H9 (cell line): Measurements from ENCODE around the gene APLN. TPM values are rescaled to one million over a fixed set of nuclear protein-coding genes. Genes with fewer than 3 reads are reported as not detected.

Experiments
- DNase-seq: peaks from one replicate; pipeline ENCODE4 v3.0.0-alpha.2; 2017
- H2AFZ ChIP-seq: one replicate; pipeline ENCODE4 v1.6.1; 2013; ENCODE audit warnings: mild to moderate bottlenecking, low read length, control low read depth, moderate library complexity
- H2AK5ac ChIP-seq: 2 replicates; pipeline ENCODE4 v1.6.1; 2013; ENCODE audit warnings: low read length, control low read depth, mixed read lengths; ENCODE audit not compliant: insufficient read length
- H2BK120ac ChIP-seq: one replicate; pipeline ENCODE4 v1.6.1; 2013; ENCODE audit warnings: low read depth, mild to moderate bottlenecking, low read length, control low read depth, inconsistent platforms; ENCODE audit not compliant: poor library complexity, severe bottlenecking
- H2BK12ac ChIP-seq: 2 replicates; pipeline ENCODE4 v1.6.1; 2013; ENCODE audit warnings: low read length, control low read depth, mixed read lengths, low read depth; ENCODE audit not compliant: insufficient read length
- H2BK15ac ChIP-seq: 2 replicates; pipeline ENCODE4 v1.6.1; 2013; ENCODE audit warnings: low read depth, low read length, control low read depth
- H2BK20ac ChIP-seq: one replicate; pipeline ENCODE4 v1.6.1; 2013; ENCODE audit warnings: low read depth, mild to moderate bottlenecking, low read length, control low read depth, inconsistent platforms; ENCODE audit not compliant: poor library complexity, severe bottlenecking
- H2BK5ac ChIP-seq: 2 replicates; pipeline ENCODE4 v1.6.1; 2013; ENCODE audit warnings: low read length, control low read depth, mixed read lengths; ENCODE audit not compliant: insufficient read length
- H3K14ac ChIP-seq: 2 replicates; pipeline ENCODE4 v1.6.1; 2013; ENCODE audit warnings: low read length, control low read depth; ENCODE audit not compliant: insufficient read depth
- H3K18ac ChIP-seq: 2 replicates; pipeline ENCODE4 v1.6.1; 2013; ENCODE audit warnings: low read depth, mild to moderate bottlenecking, mixed read lengths, low read length, control low read depth; ENCODE audit not compliant: insufficient read length
- H3K23ac ChIP-seq: 2 replicates; pipeline ENCODE4 v1.6.1; 2013; ENCODE audit warnings: low read length, control low read depth, mixed read lengths, low read depth; ENCODE audit not compliant: insufficient read length
- H3K23me2 ChIP-seq: 2 replicates; pipeline ENCODE4 v1.6.1; 2013; ENCODE audit warnings: low read depth, mild to moderate bottlenecking, mixed read lengths, low read length, control low read depth; ENCODE audit not compliant: insufficient read length, poor library complexity, severe bottlenecking
- H3K27ac ChIP-seq: 2 replicates; pipeline ENCODE4 v1.5.1; 2013; ENCODE audit warnings: low read length, control low read depth, mixed read lengths, low read depth; ENCODE audit not compliant: insufficient read length
- H3K27me3 ChIP-seq: 2 replicates; pipeline ENCODE4 v1.6.1; 2013; ENCODE audit warnings: low read length, control low read depth, inconsistent platforms; ENCODE audit not compliant: insufficient read depth
- H3K4ac ChIP-seq: 2 replicates; pipeline ENCODE4 v1.6.1; 2013; ENCODE audit warnings: low read depth, mild to moderate bottlenecking, control low read depth, inconsistent platforms, low read length, moderate library complexity
- H3K4me1 ChIP-seq: 2 replicates; pipeline ENCODE4 v1.6.1; 2013; ENCODE audit warnings: low read length, control low read depth, inconsistent platforms; ENCODE audit not compliant: insufficient read depth
- H3K4me2 ChIP-seq: 2 replicates; pipeline ENCODE4 v1.6.1; 2013; ENCODE audit warnings: low read length, control low read depth, mixed read lengths; ENCODE audit not compliant: insufficient read length, insufficient read depth
- H3K56ac ChIP-seq: 2 replicates; pipeline ENCODE4 v1.6.1; 2013; ENCODE audit warnings: low read depth, mild to moderate bottlenecking, mixed read lengths, low read length, control low read depth; ENCODE audit not compliant: insufficient read length
- H3K79me1 ChIP-seq: 2 replicates; pipeline ENCODE4 v1.6.1; 2013; ENCODE audit warnings: low read depth, mild to moderate bottlenecking, moderate library complexity, low read length, control low read depth, inconsistent platforms; ENCODE audit not compliant: insufficient read depth, poor library complexity, severe bottlenecking
- H3K79me2 ChIP-seq: 2 replicates; pipeline ENCODE4 v1.6.1; 2013; ENCODE audit warnings: low read length, control low read depth, inconsistent platforms; ENCODE audit not compliant: insufficient read depth
- H3K9ac ChIP-seq: 2 replicates; pipeline ENCODE4 v1.6.1; 2013; ENCODE audit warnings: low read length, control low read depth, mixed read lengths; ENCODE audit not compliant: insufficient read length; ENCODE audit errors: extremely low read depth
- H3K9me3 ChIP-seq: one replicate; pipeline ENCODE4 v1.6.1; 2013; ENCODE audit warnings: low read depth, low read length, inconsistent platforms; ENCODE audit not compliant: control insufficient read depth
- H3T11ph ChIP-seq: one replicate; pipeline ENCODE4 v1.6.1; 2013; ENCODE audit warnings: mild to moderate bottlenecking, low read length, control low read depth, inconsistent platforms
- H4K20me1 ChIP-seq: one replicate; pipeline ENCODE4 v1.6.1; 2013; ENCODE audit not compliant: control insufficient read depth, insufficient read length, insufficient read depth
- H4K5ac ChIP-seq: 2 replicates; pipeline ENCODE4 v1.6.1; 2013; ENCODE audit warnings: low read depth, mild to moderate bottlenecking, mixed read lengths, low read length, control low read depth; ENCODE audit not compliant: insufficient read length
- H4K8ac ChIP-seq: replicated peaks from 2 replicates; pipeline ENCODE4 v1.6.1; 2013; ENCODE audit warnings: low read length, control low read depth, mixed read lengths, low read depth; ENCODE audit not compliant: insufficient read length
- H4K91ac ChIP-seq: 2 replicates; pipeline ENCODE4 v1.6.1; 2013; ENCODE audit warnings: low read depth, mild to moderate bottlenecking, moderate library complexity, mixed read lengths, low read length, control low read depth; ENCODE audit not compliant: insufficient read length
- H3K27ac Mint-ChIP-seq, 3 experiments: 2 replicates in 2 of 3; 3 replicates in 1 of 3; pipeline ENCODE4 v1.8.0; 2020 to 2021; ENCODE audit warnings: mixed read lengths in 3 of 3, mild to moderate bottlenecking in 1 of 3, moderate library complexity in 1 of 3
- H3K27me3 Mint-ChIP-seq: 2 replicates; pipeline ENCODE4 v1.8.0; 2021; ENCODE audit warnings: low read depth, mild to moderate bottlenecking, moderate library complexity, mixed read lengths
- H3K36me3 Mint-ChIP-seq, 3 experiments: 2 replicates in 2 of 3; 3 replicates in 1 of 3; pipeline ENCODE4 v1.8.0; 2020 to 2021; ENCODE audit warnings: low read depth in 3 of 3, mixed read lengths in 3 of 3; ENCODE audit not compliant: insufficient read depth in 1 of 3
- H3K4me1 Mint-ChIP-seq, 2 experiments: 2 replicates each; pipeline ENCODE4 v1.8.0; 2020; ENCODE audit warnings: mixed read lengths in 2 of 2
- H3K4me3 Mint-ChIP-seq, 2 experiments: 2 replicates in 1 of 2; 3 replicates in 1 of 2; pipeline ENCODE4 v1.8.0; 2020 to 2021; ENCODE audit warnings: mild to moderate bottlenecking in 2 of 2, mixed read lengths in 2 of 2, moderate library complexity in 1 of 2
- H3K9me3 Mint-ChIP-seq, 2 experiments: 2 replicates in 1 of 2; 3 replicates in 1 of 2; pipeline ENCODE4 v1.8.0; 2020; ENCODE audit warnings: mild to moderate bottlenecking in 2 of 2, mixed read lengths in 2 of 2, moderate library complexity in 1 of 2
- WGBS: extraction: QIAGEN DNeasy Blood & Tissue Kit; methylation state at CpG from one replicate; pipeline ENCODE4 v1.1.7; 2013; ENCODE audit warnings: missing lambda C conversion rate, low lambda C conversion rate, mixed read lengths; ENCODE audit not compliant: insufficient read length; ENCODE audit errors: extremely low coverage; 5-methylcytosine and 5-hydroxymethylcytosine counted together
- total RNA-seq: library from RNA; stranded (reverse); gene quantifications from 2 replicates; pipeline ENCODE4 v1.2.1, GENCODE V29; 2021
- TF ChIP-seq, protein P1 (sequence below): fragments of 200-600 bp; sonication (generic); conservative IDR thresholded peaks from 3 replicates; pipeline ENCODE4 v1.8.0; 2021; ENCODE audit warnings: antibody characterized with exemption, mild to moderate bottlenecking

The APLN gene
- total RNA-seq, 1 experiment from 2014 or later = 0.24 TPM

GRCh38 chrX:129682979-129683378 is 28.2 kb upstream of the APLN start:
- H3K4me1 ChIP-seq = peaks cover 3% of the 10 kb centered on the region; the same call in 1 of the 2 replicates
- H3K79me2 ChIP-seq = no peaks in the 10 kb centered on the region
- TF ChIP-seq, protein P1, sequence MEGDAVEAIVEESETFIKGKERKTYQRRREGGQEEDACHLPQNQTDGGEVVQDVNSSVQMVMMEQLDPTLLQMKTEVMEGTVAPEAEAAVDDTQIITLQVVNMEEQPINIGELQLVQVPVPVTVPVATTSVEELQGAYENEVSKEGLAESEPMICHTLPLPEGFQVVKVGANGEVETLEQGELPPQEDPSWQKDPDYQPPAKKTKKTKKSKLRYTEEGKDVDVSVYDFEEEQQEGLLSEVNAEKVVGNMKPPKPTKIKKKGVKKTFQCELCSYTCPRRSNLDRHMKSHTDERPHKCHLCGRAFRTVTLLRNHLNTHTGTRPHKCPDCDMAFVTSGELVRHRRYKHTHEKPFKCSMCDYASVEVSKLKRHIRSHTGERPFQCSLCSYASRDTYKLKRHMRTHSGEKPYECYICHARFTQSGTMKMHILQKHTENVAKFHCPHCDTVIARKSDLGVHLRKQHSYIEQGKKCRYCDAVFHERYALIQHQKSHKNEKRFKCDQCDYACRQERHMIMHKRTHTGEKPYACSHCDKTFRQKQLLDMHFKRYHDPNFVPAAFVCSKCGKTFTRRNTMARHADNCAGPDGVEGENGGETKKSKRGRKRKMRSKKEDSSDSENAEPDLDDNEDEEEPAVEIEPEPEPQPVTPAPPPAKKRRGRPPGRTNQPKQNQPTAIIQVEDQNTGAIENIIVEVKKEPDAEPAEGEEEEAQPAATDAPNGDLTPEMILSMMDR = no peak
- H3K9me3 ChIP-seq = peaks cover 9% of the 10 kb centered on the region
- no peaks in the 10 kb centered on the region for H4K20me1 ChIP-seq
- H2BK15ac ChIP-seq = no peak overlapping the region
- H3K27ac ChIP-seq = no peak overlapping the region
- H3K4ac ChIP-seq = no peak overlapping the region
- no peak for DNase-seq
- no peak overlapping the region for H3K56ac ChIP-seq
- H2BK120ac ChIP-seq = no peak overlapping the region
- H4K5ac ChIP-seq = no peak overlapping the region
- no peak overlapping the region for H4K8ac ChIP-seq
- no peak overlapping the region for H2BK5ac ChIP-seq
- Mint-ChIP-seq H3K4me3 (no peak overlapping the region), H3K36me3 (peaks cover 0 to 3% (median 0%) of the 10 kb centered on the region in 3 experiments; a peak in 2 of 7 replicates), H3K27ac (no peak overlapping the region), H3K27me3 (peaks cover 15% of the 10 kb centered on the region), H3K4me1 (peaks cover 16 to 20% of the 10 kb centered on the region in 2 experiments), H3K9me3 (peaks cover 0 to 36% of the 10 kb centered on the region in 2 experiments; a peak in 3 of 5 replicates)
- no peak overlapping the region for H3K14ac ChIP-seq
- H2AK5ac ChIP-seq = no peak overlapping the region
- H3K23ac ChIP-seq = no peak overlapping the region
- H3K27me3 ChIP-seq = no peaks in the 10 kb centered on the region
- H3K23me2 ChIP-seq = no peaks in the 10 kb centered on the region
- WGBS = no CpG with 5 or more reads among the region's 1 CpG
- no peak overlapping the region for H3K9ac ChIP-seq
- H3K79me1 ChIP-seq = no peaks in the 10 kb centered on the region
- H3T11ph ChIP-seq = no peak overlapping the region
- no peak overlapping the region for H3K4me2 ChIP-seq
- H3K18ac ChIP-seq = no peak overlapping the region
- H2BK12ac ChIP-seq = no peak overlapping the region
- H2BK20ac ChIP-seq = no peak overlapping the region
- H2AFZ ChIP-seq = no peak overlapping the region
- H4K91ac ChIP-seq = no peak overlapping the region
